GM23338 (cell line): ENCODE results near the gene ISOC2. TPM values are rescaled to one million over a fixed set of nuclear protein-coding genes. Genes with fewer than 3 reads are reported as not detected.

Source experiments
- ATAC-seq: fragments of 200-7000 bp; cut with Tn5 transposase; 3 replicates; pipeline ENCODE4 v1.9.1; 2020
- DNase-seq: peaks from one replicate; pipeline ENCODE4 v3.0.0-alpha.2; 2015; ENCODE audit warnings: low spot score
- H2AFZ ChIP-seq: fragments of 200-600 bp; sonication (generic); 2 replicates; pipeline ENCODE4 v1.8.0; 2016; ENCODE audit warnings: antibody characterized with exemption, mild to moderate bottlenecking, moderate library complexity
- H3F3A ChIP-seq: fragments of 200-600 bp; sonication (generic); replicated peaks from 2 replicates; pipeline ENCODE4 v1.8.0; 2017; ENCODE audit warnings: antibody characterized with exemption, mixed run types, low read depth
- H3K27ac ChIP-seq: fragments of 200-600 bp; sonication (generic); 2 replicates; pipeline ENCODE4 v1.6.1; 2016; ENCODE audit warnings: low read depth
- H3K27me3 ChIP-seq: fragments of 200-600 bp; sonication (generic); 2 replicates; pipeline ENCODE4 v1.8.0; 2016; ENCODE audit warnings: mild to moderate bottlenecking, mixed run types, moderate library complexity; ENCODE audit not compliant: insufficient read depth
- H3K36me3 ChIP-seq: fragments of 200-600 bp; sonication (generic); 2 replicates; pipeline ENCODE4 v1.8.0; 2016; ENCODE audit warnings: mild to moderate bottlenecking; ENCODE audit not compliant: insufficient read depth
- H3K4me1 ChIP-seq: fragments of 200-600 bp; sonication (generic); 2 replicates; pipeline ENCODE4 v1.8.0; 2016; ENCODE audit warnings: mild to moderate bottlenecking, moderate library complexity; ENCODE audit not compliant: insufficient read depth
- H3K4me2 ChIP-seq: fragments of 200-600 bp; sonication (generic); 2 replicates; pipeline ENCODE4 v1.7.1; 2017; ENCODE audit warnings: mixed run types
- H3K4me3 ChIP-seq: fragments of 200-600 bp; sonication (generic); 2 replicates; pipeline ENCODE4 v1.6.1; 2016; ENCODE audit warnings: mixed run types
- H3K79me2 ChIP-seq: fragments of 200-600 bp; sonication (generic); replicated peaks from 2 replicates; pipeline ENCODE4 v1.8.0; 2017; ENCODE audit warnings: mild to moderate bottlenecking; ENCODE audit not compliant: insufficient read depth
- H3K9me2 ChIP-seq: fragments of 200-600 bp; sonication (generic); 2 replicates; pipeline ENCODE4 v1.8.0; 2017; ENCODE audit not compliant: insufficient read depth
- H4K20me1 ChIP-seq: fragments of 200-600 bp; sonication (generic); replicated peaks from 2 replicates; pipeline ENCODE4 v1.8.0; 2017; ENCODE audit warnings: mild to moderate bottlenecking; ENCODE audit not compliant: insufficient read depth
- H3K27ac Mint-ChIP-seq: 2 replicates; pipeline ENCODE4 v1.8.0; 2020; ENCODE audit warnings: inconsistent platforms, mild to moderate bottlenecking, moderate library complexity, mixed read lengths
- H3K27me3 Mint-ChIP-seq: 3 replicates; pipeline ENCODE4 v1.8.0; 2022; ENCODE audit warnings: low read depth, mild to moderate bottlenecking, moderate library complexity, mixed read lengths, inconsistent platforms; ENCODE audit not compliant: insufficient read depth, poor library complexity
- H3K36me3 Mint-ChIP-seq: 3 replicates; pipeline ENCODE4 v1.8.0; 2021; ENCODE audit warnings: low read depth, mild to moderate bottlenecking, inconsistent platforms, moderate library complexity, mixed read lengths
- H3K4me1 Mint-ChIP-seq: 3 replicates; pipeline ENCODE4 v1.8.0; 2020; ENCODE audit warnings: mild to moderate bottlenecking, inconsistent platforms, mixed read lengths
- H3K4me3 Mint-ChIP-seq: 3 replicates; pipeline ENCODE4 v1.8.0; 2021; ENCODE audit warnings: moderate library complexity, mild to moderate bottlenecking, inconsistent platforms, mixed read lengths
- H3K9me3 Mint-ChIP-seq: 3 replicates; pipeline ENCODE4 v1.8.0; 2020; ENCODE audit warnings: moderate library complexity, mild to moderate bottlenecking, inconsistent platforms, mixed read lengths
- CREB1 ChIP-seq: fragments of 250-450 bp; sonication (Bioruptor Pico); IDR thresholded peaks from 2 replicates; pipeline ENCODE4 v1.5.0; 2020; ENCODE audit warnings: low read depth, mild to moderate bottlenecking, moderate library complexity
- CTCF ChIP-seq, 2 experiments: fragments of 200-600 bp in 1 of 2; sonication (generic) in 1 of 2; conservative IDR thresholded peaks; 2 replicates each; pipeline versions ENCODE4 v1.5.1 to v1.6.1; 2016 to 2017; ENCODE audit warnings: antibody characterized with exemption in 2 of 2, low read depth in 2 of 2, mild to moderate bottlenecking in 2 of 2, moderate library complexity in 1 of 2
- EZH2 ChIP-seq: fragments of 200-600 bp; sonication (generic); IDR thresholded peaks from one replicate; pipeline ENCODE4 v1.8.0; 2017; ENCODE audit warnings: antibody characterized with exemption, mild to moderate bottlenecking, low read depth; ENCODE audit not compliant: unreplicated experiment
- EZH2phosphoT487 ChIP-seq: fragments of 200-600 bp; sonication (generic); IDR thresholded peaks from one replicate; pipeline ENCODE4 v1.8.1; 2018; ENCODE audit warnings: antibody characterized with exemption; ENCODE audit not compliant: unreplicated experiment
- NANOG ChIP-seq: IDR thresholded peaks from 2 replicates; pipeline ENCODE4 v1.6.1; 2016; ENCODE audit warnings: antibody characterized with exemption, borderline replicate concordance
- POLR2AphosphoS5 ChIP-seq: IDR thresholded peaks from 2 replicates; pipeline ENCODE4 v1.6.1; 2016; ENCODE audit warnings: antibody characterized with exemption, low read depth
- ZNF331 ChIP-seq: fragments of 250-450 bp; sonication (Bioruptor Pico); IDR thresholded peaks from 2 replicates; pipeline ENCODE4 v1.5.0; 2020; ENCODE audit warnings: low read depth, mild to moderate bottlenecking, moderate library complexity
- polyA plus RNA-seq: library from polyadenylated mRNA; unstranded; fragments of >200 nt; fragmentation: Nextera tagmentation; extraction: Ambion mirVana; gene quantifications from 2 replicates; pipeline ENCODE4 v1.2.1, GENCODE V29; 2016
- total RNA-seq: library from RNA; depleted of rRNA; stranded (reverse); fragments of >200 nt; shearing (Covaris generic); gene quantifications from 2 replicates; pipeline ENCODE4 v1.2.3, GENCODE V29; 2014
- TF ChIP-seq, protein P1 (sequence below): IDR thresholded peaks from one replicate; pipeline ENCODE4 v1.6.1; 2018; ENCODE audit warnings: antibody characterized with exemption; ENCODE audit not compliant: unreplicated experiment
- TF ChIP-seq, protein P2 (sequence below): fragments of 250-450 bp; sonication (Bioruptor Pico); IDR thresholded peaks from 2 replicates; pipeline ENCODE4 v1.5.0; 2020; ENCODE audit warnings: mild to moderate bottlenecking, moderate library complexity

Gene ISOC2
- total and polyA plus RNA-seq, 2 experiments from 2014 or later = 62.6 to 85.2 TPM

DNA sequence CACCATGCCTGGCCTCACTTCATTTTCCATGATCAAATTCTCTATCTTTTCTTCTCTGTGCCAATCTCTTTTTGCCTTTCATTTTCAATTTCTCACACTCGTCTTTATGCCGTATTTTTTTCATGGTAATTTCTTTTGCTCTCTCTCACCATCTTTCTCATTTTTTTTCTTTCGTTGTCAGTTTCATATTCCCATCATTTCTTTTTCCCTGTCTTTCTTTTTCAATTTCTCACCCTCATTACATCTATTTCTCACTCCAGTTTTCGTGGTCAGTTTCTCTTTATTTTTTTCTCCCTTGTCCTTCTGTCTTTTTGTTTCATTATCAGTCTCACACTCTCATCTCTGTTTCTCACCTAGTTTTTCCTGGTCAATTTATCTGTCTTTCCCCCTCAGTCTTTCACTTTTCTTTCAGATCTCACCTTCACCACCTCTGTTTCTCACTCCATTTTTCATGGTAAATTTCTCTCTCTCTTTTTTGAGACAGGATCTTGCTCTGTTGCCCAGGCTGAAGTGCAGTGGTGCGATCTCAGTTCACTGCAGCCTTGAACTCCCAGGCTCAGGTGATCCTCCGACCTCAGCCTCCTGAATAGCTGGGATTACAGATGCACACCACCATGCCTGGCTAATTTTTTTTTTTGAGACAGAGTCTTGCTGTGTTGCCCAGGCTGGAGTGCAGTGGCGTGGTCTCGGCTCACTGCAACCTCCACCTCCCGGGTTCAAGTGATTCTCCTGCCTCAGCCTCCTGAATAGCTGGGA lies 40.9 kb upstream of the ISOC2 start (continued):
- TF ChIP-seq NANOG = no peak
- TF ChIP-seq, protein P1, sequence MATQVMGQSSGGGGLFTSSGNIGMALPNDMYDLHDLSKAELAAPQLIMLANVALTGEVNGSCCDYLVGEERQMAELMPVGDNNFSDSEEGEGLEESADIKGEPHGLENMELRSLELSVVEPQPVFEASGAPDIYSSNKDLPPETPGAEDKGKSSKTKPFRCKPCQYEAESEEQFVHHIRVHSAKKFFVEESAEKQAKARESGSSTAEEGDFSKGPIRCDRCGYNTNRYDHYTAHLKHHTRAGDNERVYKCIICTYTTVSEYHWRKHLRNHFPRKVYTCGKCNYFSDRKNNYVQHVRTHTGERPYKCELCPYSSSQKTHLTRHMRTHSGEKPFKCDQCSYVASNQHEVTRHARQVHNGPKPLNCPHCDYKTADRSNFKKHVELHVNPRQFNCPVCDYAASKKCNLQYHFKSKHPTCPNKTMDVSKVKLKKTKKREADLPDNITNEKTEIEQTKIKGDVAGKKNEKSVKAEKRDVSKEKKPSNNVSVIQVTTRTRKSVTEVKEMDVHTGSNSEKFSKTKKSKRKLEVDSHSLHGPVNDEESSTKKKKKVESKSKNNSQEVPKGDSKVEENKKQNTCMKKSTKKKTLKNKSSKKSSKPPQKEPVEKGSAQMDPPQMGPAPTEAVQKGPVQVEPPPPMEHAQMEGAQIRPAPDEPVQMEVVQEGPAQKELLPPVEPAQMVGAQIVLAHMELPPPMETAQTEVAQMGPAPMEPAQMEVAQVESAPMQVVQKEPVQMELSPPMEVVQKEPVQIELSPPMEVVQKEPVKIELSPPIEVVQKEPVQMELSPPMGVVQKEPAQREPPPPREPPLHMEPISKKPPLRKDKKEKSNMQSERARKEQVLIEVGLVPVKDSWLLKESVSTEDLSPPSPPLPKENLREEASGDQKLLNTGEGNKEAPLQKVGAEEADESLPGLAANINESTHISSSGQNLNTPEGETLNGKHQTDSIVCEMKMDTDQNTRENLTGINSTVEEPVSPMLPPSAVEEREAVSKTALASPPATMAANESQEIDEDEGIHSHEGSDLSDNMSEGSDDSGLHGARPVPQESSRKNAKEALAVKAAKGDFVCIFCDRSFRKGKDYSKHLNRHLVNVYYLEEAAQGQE = no peak

GRCh38 chr19:55500368-55500952 lies 39.0 kb upstream of the ISOC2 start:
- Histone ChIP-seq H3K79me2 (no peaks in the 10 kb centered on the region), H4K20me1 (no peaks in the 10 kb centered on the region), H3K36me3 (no peaks in the 10 kb centered on the region), H3K4me1 (peaks cover 9% of the 10 kb centered on the region; the same call in 1 of the 2 replicates), H2AFZ (no peak overlapping the region), H3K4me3 (no peak overlapping the region), H3K9me2 (no peaks in the 10 kb centered on the region), H3F3A (no peaks in the 10 kb centered on the region), H3K4me2 (no peak overlapping the region), H3K27ac (no peak overlapping the region), H3K27me3 (peaks cover 32% of the 10 kb centered on the region)
- DNase-seq (no peak), ATAC-seq (no peak)
- H3K9me3 Mint-ChIP-seq = peaks cover 21% of the 10 kb centered on the region
- H3K4me3 Mint-ChIP-seq = no peak overlapping the region
- H3K27ac Mint-ChIP-seq = no peak overlapping the region
- H3K27me3 Mint-ChIP-seq = peaks cover 32% of the 10 kb centered on the region
- TF ChIP-seq EZH2phosphoT487 (no peak), POLR2AphosphoS5 (no peak), EZH2 (no peak), CTCF (conservative IDR thresholded peaks at IDR 0.05; ENCODE audit: low read depth in 2 of 2) (no peak), CREB1 (CRISPR knock-in tag) (no peak), ZNF331 (CRISPR knock-in tag) (no peak)
- TF ChIP-seq, protein P2, sequence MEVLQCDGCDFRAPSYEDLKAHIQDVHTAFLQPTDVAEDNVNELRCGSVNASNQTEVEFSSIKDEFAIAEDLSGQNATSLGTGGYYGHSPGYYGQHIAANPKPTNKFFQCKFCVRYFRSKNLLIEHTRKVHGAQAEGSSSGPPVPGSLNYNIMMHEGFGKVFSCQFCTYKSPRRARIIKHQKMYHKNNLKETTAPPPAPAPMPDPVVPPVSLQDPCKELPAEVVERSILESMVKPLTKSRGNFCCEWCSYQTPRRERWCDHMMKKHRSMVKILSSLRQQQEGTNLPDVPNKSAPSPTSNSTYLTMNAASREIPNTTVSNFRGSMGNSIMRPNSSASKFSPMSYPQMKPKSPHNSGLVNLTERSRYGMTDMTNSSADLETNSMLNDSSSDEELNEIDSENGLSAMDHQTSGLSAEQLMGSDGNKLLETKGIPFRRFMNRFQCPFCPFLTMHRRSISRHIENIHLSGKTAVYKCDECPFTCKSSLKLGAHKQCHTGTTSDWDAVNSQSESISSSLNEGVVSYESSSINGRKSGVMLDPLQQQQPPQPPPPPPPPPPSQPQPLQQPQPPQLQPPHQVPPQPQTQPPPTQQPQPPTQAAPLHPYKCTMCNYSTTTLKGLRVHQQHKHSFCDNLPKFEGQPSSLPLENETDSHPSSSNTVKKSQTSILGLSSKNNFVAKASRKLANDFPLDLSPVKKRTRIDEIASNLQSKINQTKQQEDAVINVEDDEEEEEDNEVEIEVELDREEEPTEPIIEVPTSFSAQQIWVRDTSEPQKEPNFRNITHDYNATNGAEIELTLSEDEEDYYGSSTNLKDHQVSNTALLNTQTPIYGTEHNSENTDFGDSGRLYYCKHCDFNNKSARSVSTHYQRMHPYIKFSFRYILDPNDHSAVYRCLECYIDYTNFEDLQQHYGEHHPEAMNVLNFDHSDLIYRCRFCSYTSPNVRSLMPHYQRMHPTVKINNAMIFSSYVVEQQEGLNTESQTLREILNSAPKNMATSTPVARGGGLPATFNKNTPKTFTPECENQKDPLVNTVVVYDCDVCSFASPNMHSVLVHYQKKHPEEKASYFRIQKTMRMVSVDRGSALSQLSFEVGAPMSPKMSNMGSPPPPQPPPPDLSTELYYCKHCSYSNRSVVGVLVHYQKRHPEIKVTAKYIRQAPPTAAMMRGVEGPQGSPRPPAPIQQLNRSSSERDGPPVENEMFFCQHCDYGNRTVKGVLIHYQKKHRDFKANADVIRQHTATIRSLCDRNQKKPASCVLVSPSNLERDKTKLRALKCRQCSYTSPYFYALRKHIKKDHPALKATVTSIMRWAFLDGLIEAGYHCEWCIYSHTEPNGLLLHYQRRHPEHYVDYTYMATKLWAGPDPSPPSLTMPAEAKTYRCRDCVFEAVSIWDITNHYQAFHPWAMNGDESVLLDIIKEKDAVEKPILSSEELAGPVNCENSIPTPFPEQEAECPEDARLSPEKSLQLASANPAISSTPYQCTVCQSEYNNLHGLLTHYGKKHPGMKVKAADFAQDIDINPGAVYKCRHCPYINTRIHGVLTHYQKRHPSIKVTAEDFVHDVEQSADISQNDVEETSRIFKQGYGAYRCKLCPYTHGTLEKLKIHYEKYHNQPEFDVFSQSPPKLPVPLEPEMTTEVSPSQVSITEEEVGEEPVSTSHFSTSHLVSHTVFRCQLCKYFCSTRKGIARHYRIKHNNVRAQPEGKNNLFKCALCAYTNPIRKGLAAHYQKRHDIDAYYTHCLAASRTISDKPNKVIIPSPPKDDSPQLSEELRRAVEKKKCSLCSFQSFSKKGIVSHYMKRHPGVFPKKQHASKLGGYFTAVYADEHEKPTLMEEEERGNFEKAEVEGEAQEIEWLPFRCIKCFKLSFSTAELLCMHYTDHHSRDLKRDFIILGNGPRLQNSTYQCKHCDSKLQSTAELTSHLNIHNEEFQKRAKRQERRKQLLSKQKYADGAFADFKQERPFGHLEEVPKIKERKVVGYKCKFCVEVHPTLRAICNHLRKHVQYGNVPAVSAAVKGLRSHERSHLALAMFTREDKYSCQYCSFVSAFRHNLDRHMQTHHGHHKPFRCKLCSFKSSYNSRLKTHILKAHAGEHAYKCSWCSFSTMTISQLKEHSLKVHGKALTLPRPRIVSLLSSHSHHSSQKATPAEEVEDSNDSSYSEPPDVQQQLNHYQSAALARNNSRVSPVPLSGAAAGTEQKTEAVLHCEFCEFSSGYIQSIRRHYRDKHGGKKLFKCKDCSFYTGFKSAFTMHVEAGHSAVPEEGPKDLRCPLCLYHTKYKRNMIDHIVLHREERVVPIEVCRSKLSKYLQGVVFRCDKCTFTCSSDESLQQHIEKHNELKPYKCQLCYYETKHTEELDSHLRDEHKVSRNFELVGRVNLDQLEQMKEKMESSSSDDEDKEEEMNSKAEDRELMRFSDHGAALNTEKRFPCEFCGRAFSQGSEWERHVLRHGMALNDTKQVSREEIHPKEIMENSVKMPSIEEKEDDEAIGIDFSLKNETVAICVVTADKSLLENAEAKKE (CRISPR knock-in tag) = no peak
- peaks cover 15% of the 10 kb centered on the region for H3K36me3 Mint-ChIP-seq
- peaks cover 10% of the 10 kb centered on the region for H3K4me1 Mint-ChIP-seq
